GM12878 (cell line): ENCODE measurements around the gene SCRN1. TPM values are rescaled to one million over a fixed set of nuclear protein-coding genes. Genes with fewer than 3 reads are reported as not detected.

Experiments used
- ATAC-seq: fragments of 200-7000 bp; cut with Tn5 transposase; 3 replicates; pipeline ENCODE4 v1.9.1; 2020; ENCODE audit warnings: mild to moderate bottlenecking, moderate library complexity
- BruUV-seq: library from RNA; stranded (reverse); fragments of 400-500 nt; replicated peaks from 2 replicates; lab custom pipeline; 2021; lab: Mats Ljungman, UMichigan
- CTCF ChIA-PET: fragments of 300-600 bp; sonication (Branson Sonifier 250); formaldehyde crosslinking; extraction: SDS; loops from one replicate; lab custom pipeline; 2021; ENCODE audit warnings: inconsistent platforms; lab: Yijun Ruan, JAX
- POLR2A ChIA-PET: fragments of 350-600 bp; formaldehyde crosslinking; extraction: SDS; loops from one replicate; lab custom pipeline; 2021; ENCODE audit warnings: inconsistent platforms; lab: Charles Lee
- RAD21 ChIA-PET: fragments of 300-600 bp; sonication (Branson Sonifier 250); formaldehyde crosslinking; loops from one replicate; lab custom pipeline; 2023; ENCODE audit warnings: antibody characterized with exemption; ENCODE audit not compliant: unreplicated experiment; lab: Charles Lee
- SMC1A ChIA-PET: fragments of 300-600 bp; sonication (Branson Sonifier 250); formaldehyde crosslinking; loops from one replicate; lab custom pipeline; 2023; ENCODE audit not compliant: unreplicated experiment, uncharacterized antibody; lab: Charles Lee
- DNase-seq: peaks from one replicate; pipeline ENCODE4 v3.0.0-alpha.2; 2011; ENCODE audit warnings: low read depth, low spot score
- FAIRE-seq: peaks from 3 replicates; lab custom pipeline; 2011; peaks lifted over from hg19 to GRCh38; lab: Jason Lieb, UNC
- H2AFZ ChIP-seq: 2 replicates; pipeline ENCODE4 v1.6.0; 2011; ENCODE audit warnings: low read depth, low read length, control low read depth; ENCODE audit not compliant: control insufficient read depth
- H3K27ac ChIP-seq: 2 replicates; pipeline ENCODE4 v1.5.1; 2011; ENCODE audit warnings: control low read depth; ENCODE audit not compliant: control insufficient read depth, insufficient read depth
- H3K27me3 ChIP-seq, 2 experiments: replicated peaks in 1 of 2; 2 replicates each; pipeline versions ENCODE4 v1.6.0 to v1.6.1; 2011; ENCODE audit warnings: low read length in 1 of 2; ENCODE audit not compliant: control insufficient read depth in 2 of 2, insufficient read depth in 2 of 2
- H3K36me3 ChIP-seq, 2 experiments: 2 replicates each; pipeline ENCODE4 v1.5.1; 2011; ENCODE audit warnings: low read length in 1 of 2; ENCODE audit not compliant: control insufficient read depth in 2 of 2, insufficient read depth in 2 of 2
- H3K4me1 ChIP-seq: 2 replicates; pipeline ENCODE4 v1.6.1; 2011; ENCODE audit warnings: mild to moderate bottlenecking, low read length, moderate library complexity, mixed read lengths; ENCODE audit not compliant: control insufficient read depth, insufficient read depth
- H3K4me2 ChIP-seq: 2 replicates; pipeline ENCODE4 v1.6.0; 2011; ENCODE audit warnings: control low read depth; ENCODE audit not compliant: control insufficient read depth, insufficient read depth
- H3K4me3 ChIP-seq: fragments of 200-600 bp; sonication (generic); 2 replicates; pipeline ENCODE4 v1.5.1; 2016
- H3K79me2 ChIP-seq: 2 replicates; pipeline ENCODE4 v1.6.0; 2011; ENCODE audit warnings: low read length; ENCODE audit not compliant: control insufficient read depth, insufficient read depth
- H3K9ac ChIP-seq: 2 replicates; pipeline ENCODE4 v1.8.0; 2011; ENCODE audit warnings: low read length, control low read depth, mixed read lengths; ENCODE audit not compliant: control insufficient read depth, insufficient read depth
- H3K9me3 ChIP-seq: replicated peaks from 3 replicates; pipeline ENCODE4 v1.5.1; 2011; ENCODE audit warnings: mild to moderate bottlenecking, low read length; ENCODE audit not compliant: control insufficient read depth, insufficient read depth
- H4K20me1 ChIP-seq: 2 replicates; pipeline ENCODE4 v1.6.0; 2011; ENCODE audit not compliant: control insufficient read depth, insufficient read depth
- BCL11A ChIP-seq: IDR thresholded peaks from 2 replicates; pipeline ENCODE4 v1.6.1; 2011; ENCODE audit warnings: low read depth, low read length
- BCLAF1 ChIP-seq: fragments of 450-650 bp; IDR thresholded peaks from 2 replicates; pipeline ENCODE4 v1.6.1; 2017; ENCODE audit warnings: antibody characterized with exemption, mild to moderate bottlenecking, moderate library complexity
- HSF1 ChIP-seq: fragments of 150-350 bp; IDR thresholded peaks from 2 replicates; pipeline ENCODE4 v1.6.1; 2014; ENCODE audit warnings: mild to moderate bottlenecking, low read depth, low read length
- PAX8 ChIP-seq: fragments of 450-650 bp; IDR thresholded peaks from 2 replicates; pipeline ENCODE4 v1.6.1; 2017; ENCODE audit warnings: mild to moderate bottlenecking, moderate library complexity
- PKNOX1 ChIP-seq: fragments of 450-650 bp; IDR thresholded peaks from 2 replicates; pipeline ENCODE4 v1.6.1; 2016; ENCODE audit warnings: mild to moderate bottlenecking
- POLR2AphosphoS2 ChIP-seq: IDR thresholded peaks from 2 replicates; pipeline ENCODE4 v1.6.1; 2011; ENCODE audit warnings: low read depth, mild to moderate bottlenecking, low read length, improper control_type of control experiment, moderate library complexity
- SPI1 ChIP-seq: IDR thresholded peaks from 2 replicates; pipeline ENCODE4 v1.6.1; 2011; ENCODE audit warnings: low read depth, mild to moderate bottlenecking, low read length, moderate library complexity, borderline replicate concordance; ENCODE audit not compliant: insufficient read depth
- SREBF2 ChIP-seq: IDR thresholded peaks from 2 replicates; pipeline ENCODE4 v1.6.1; 2012; ENCODE audit warnings: mild to moderate bottlenecking, low read length
- TCF12 ChIP-seq: IDR thresholded peaks from 2 replicates; pipeline ENCODE4 v1.6.1; 2011; ENCODE audit warnings: low read depth, mild to moderate bottlenecking, low read length
- YY1 ChIP-seq: IDR thresholded peaks from 2 replicates; pipeline ENCODE4 v1.6.1; 2011; ENCODE audit warnings: low read depth, mild to moderate bottlenecking, low read length
- ZBTB4 ChIP-seq: fragments of 450-650 bp; formaldehyde crosslinking; IDR thresholded peaks from 2 replicates; pipeline ENCODE4 v1.4.0; 2022; ENCODE audit warnings: mild to moderate bottlenecking, moderate library complexity
- ZNF622 ChIP-seq: fragments of 450-650 bp; IDR thresholded peaks from 2 replicates; pipeline ENCODE4 v1.6.1; 2017; ENCODE audit warnings: mild to moderate bottlenecking, inconsistent platforms
- WGBS: methylation state at CpG from one replicate; pipeline ENCODE4 v1.1.6; 2016; ENCODE audit warnings: low lambda C conversion rate; ENCODE audit not compliant: insufficient replicate concordance, insufficient coverage; ENCODE audit errors: missing lambda C conversion rate; 5-methylcytosine and 5-hydroxymethylcytosine counted together
- in situ Hi-C: fragments of 300-500 bp; cut with MboI; formaldehyde crosslinking; loops from 9 replicates; pipeline ENCODE4 v1.14.3; 2018; ENCODE audit warnings: mixed read lengths
- intact Hi-C: fragments of 100-400 bp; cut with micrococcal nuclease; formaldehyde crosslinking; loops from one replicate; pipeline ENCODE4 v1.14.2; 2022; ENCODE audit not compliant: unreplicated experiment
- polyA plus RNA-seq, 11 experiments: library from polyadenylated mRNA; depleted of rRNA in 4 of 11; unstranded in 6 of 11; stranded (reverse) in 5 of 11; fragments of >200 nt; fragmentation: Nextera tagmentation in 4 of 11; fragmentation: Illumina TruSeq in 1 of 11; extraction: Ambion mirVana in 4 of 11; extraction: Trizol in 1 of 11; gene quantifications; 1 replicate in 1 of 11; 2 replicates in 10 of 11; pipeline versions ENCODE4 v1.2.1 to v1.2.3, GENCODE V29; 2011 to 2016; ENCODE audit warnings: inconsistent platforms in 2 of 11, missing spikeins in 2 of 11, low read depth in 1 of 11
- total RNA-seq, 4 experiments: library from RNA; depleted of rRNA in 3 of 4; stranded (reverse); fragments of >200 nt in 3 of 4; fragmentation: Illumina TruSeq in 1 of 4; extraction: Trizol in 1 of 4; gene quantifications; 2 replicates each; pipeline versions ENCODE4 v1.2.1 to v1.2.3, GENCODE V29; 2013 to 2021

SCRN1 gene
- total and polyA plus RNA-seq, 10 of the 15 experiments (the other 5 are each of a cell fraction or from before 2014, with no cell fraction given) = 11.1 to 67.6 (median 41.7) TPM

- TF ChIP-seq POLR2AphosphoS2 = no peak
Observed at GRCh38 chr7:29883462-29884398, 105.9 kb downstream of the SCRN1 start (continued).

- H3K79me2 ChIP-seq = no peaks in the 10 kb centered on the region
- no peak overlapping the region for H3K4me2 ChIP-seq
- H4K20me1 ChIP-seq = no peaks in the 10 kb centered on the region
- FAIRE-seq (no peak), ATAC-seq (no peak), DNase-seq (no peak)
- no peaks in the 10 kb centered on the region for H3K9me3 ChIP-seq
- BruUV-seq = no TSS peak
- in situ Hi-C loops (loop anchor here (5.0 kb wide), 1 partner anchor 180 kb away; no protein-coding TSS in a partner anchor), intact Hi-C loops (no loop called here)
- no peak overlapping the region for H3K4me3 ChIP-seq
- H3K36me3 ChIP-seq = no peaks in the 10 kb centered on the region
- no peak overlapping the region for H2AFZ ChIP-seq
- H3K27me3 ChIP-seq = no peaks in the 10 kb centered on the region; a peak in 2 of 4 replicates
- ChIA-PET CTCF (no interaction called here), POLR2A (no interaction called here), RAD21 (no interaction called here), SMC1A (no interaction called here)
- 91% methylated on average over 1 of the region's 1 CpG for WGBS
- H3K9ac ChIP-seq = no peak overlapping the region
- H3K27ac ChIP-seq = no peak overlapping the region
- H3K4me1 ChIP-seq = no peaks in the 10 kb centered on the region
- TF ChIP-seq SREBF2 (no peak), BCLAF1 (no peak), YY1 (no peak), ZNF622 (no peak), HSF1 (no peak), PAX8 (no peak), TCF12 (no peak), BCL11A (no peak), ZBTB4 (CRISPR knock-in tag) (no peak), SPI1 (no peak), PKNOX1 (no peak)
Observed at GRCh38 chr7:29882481-29882880, 107.1 kb downstream of the SCRN1 start.
